ENCODE results near the gene IGSF22. TPM values are rescaled to one million over a fixed set of nuclear protein-coding genes. Genes with fewer than 3 reads are reported as not detected.

IGSF22 gene
- total RNA-seq, 1 experiment from 2014 or later = 0.52 TPM

DNA sequence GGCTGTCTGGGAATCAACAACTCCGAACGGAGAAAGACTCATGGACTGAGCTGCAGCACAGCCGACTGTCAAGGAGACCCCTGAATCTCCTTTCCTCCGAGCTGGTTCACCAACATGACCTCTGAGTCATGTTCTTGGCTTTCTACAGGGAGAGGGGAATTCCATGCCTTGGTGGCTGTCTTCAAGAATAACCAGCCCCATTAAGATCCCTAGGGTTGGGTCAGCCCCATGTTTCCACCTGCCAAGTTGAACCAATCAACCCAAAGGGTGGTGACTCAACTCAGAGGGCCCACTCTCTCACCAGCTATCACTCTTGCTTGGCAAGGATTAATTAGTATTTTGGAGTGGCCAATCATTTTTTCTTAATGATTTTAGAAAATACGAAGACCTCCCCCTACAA, 28.3 kb upstream of the IGSF22 start (continued):
- TF ChIP-seq SMAD3 (CRISPR knock-in tag; IDR thresholded peaks at IDR 0.05; ENCODE audit: borderline replicate concordance) (no peak), MXD4 (CRISPR knock-in tag; IDR thresholded peaks at IDR 0.05; ENCODE audit: borderline replicate concordance) (no peak), CBFB (CRISPR knock-in tag; IDR thresholded peaks at IDR 0.05; ENCODE audit: low read depth) (no peak), ZNF138 (CRISPR knock-in tag; conservative IDR thresholded peaks at IDR 0.05) (no peak)
- TF ChIP-seq, protein P1, sequence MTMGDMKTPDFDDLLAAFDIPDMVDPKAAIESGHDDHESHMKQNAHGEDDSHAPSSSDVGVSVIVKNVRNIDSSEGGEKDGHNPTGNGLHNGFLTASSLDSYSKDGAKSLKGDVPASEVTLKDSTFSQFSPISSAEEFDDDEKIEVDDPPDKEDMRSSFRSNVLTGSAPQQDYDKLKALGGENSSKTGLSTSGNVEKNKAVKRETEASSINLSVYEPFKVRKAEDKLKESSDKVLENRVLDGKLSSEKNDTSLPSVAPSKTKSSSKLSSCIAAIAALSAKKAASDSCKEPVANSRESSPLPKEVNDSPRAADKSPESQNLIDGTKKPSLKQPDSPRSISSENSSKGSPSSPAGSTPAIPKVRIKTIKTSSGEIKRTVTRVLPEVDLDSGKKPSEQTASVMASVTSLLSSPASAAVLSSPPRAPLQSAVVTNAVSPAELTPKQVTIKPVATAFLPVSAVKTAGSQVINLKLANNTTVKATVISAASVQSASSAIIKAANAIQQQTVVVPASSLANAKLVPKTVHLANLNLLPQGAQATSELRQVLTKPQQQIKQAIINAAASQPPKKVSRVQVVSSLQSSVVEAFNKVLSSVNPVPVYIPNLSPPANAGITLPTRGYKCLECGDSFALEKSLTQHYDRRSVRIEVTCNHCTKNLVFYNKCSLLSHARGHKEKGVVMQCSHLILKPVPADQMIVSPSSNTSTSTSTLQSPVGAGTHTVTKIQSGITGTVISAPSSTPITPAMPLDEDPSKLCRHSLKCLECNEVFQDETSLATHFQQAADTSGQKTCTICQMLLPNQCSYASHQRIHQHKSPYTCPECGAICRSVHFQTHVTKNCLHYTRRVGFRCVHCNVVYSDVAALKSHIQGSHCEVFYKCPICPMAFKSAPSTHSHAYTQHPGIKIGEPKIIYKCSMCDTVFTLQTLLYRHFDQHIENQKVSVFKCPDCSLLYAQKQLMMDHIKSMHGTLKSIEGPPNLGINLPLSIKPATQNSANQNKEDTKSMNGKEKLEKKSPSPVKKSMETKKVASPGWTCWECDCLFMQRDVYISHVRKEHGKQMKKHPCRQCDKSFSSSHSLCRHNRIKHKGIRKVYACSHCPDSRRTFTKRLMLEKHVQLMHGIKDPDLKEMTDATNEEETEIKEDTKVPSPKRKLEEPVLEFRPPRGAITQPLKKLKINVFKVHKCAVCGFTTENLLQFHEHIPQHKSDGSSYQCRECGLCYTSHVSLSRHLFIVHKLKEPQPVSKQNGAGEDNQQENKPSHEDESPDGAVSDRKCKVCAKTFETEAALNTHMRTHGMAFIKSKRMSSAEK (CRISPR knock-in tag; IDR thresholded peaks at IDR 0.05; ENCODE audit: borderline replicate concordance) = no peak

DNA sequence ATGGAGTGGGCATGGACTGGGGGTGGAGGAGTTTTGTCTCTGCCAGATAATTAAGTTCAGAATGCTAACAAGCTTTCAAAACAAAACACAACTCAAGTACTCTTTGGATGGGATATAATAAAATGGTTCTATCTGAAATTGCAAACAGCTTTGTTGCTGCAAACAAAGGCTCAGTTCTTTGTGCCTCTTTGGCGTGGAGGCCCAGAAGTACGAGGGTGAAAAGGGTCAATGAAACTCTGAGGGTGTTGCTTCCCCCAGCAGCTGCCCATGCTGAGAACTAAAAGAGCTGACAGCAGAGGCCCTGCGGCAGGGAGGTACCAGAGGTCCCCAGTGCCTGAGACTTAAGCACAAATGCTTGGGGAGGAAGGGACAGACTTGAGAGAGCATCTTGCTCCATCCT, 26.5 kb upstream of the IGSF22 start:
- DNase-seq (ENCODE audit: low spot score) (no peak), ATAC-seq (no peak)
- POLR2A ChIA-PET = no interaction called here
- Mint-ChIP-seq H3K36me3 (no peaks in the 10 kb centered on the region), H3K27me3 (ENCODE audit: low read depth) (no peaks in the 10 kb centered on the region), H3K4me1 (peaks cover 16% of the 10 kb centered on the region), H3K27ac (no peak overlapping the region), H3K4me3 (no peak overlapping the region), H3K9me3 (no peaks in the 10 kb centered on the region)
- CTCF ChIA-PET = interaction anchor here (0.9 to 1.9 kb wide), 3 partner anchors 12 to 30 kb away, joined by 3 to 7 read pairs (median 7); no protein-coding TSS in a partner anchor
- TF ChIP-seq CBFB (CRISPR knock-in tag; IDR thresholded peaks at IDR 0.05; ENCODE audit: low read depth) = no peak

DNA sequence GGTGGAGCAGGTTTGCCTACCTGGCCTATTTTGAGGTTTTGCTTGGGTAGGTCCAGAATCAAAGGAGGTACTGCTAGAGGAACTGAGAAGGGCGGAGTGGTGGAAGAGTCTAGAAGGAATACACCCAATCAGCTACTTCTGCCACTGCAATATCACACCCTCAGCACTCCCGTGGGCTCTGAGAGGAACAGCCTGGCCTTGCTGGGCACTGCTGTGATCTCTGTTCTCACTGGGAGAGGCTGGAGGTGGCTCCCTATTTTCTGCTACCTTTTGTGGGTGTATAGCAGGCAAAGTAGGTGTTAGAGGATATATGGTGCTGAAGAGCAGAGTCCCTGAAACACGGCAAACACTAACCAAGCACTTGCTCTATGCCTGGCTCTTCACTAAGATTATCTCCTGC, 25.0 kb upstream of the IGSF22 start:
- ATAC-seq = no peak
- no peaks in the 10 kb centered on the region for H3K27me3 Mint-ChIP-seq (ENCODE audit: low read depth)

More for the DNA sequence above, 25.0 kb upstream of the IGSF22 start:
- Mint-ChIP-seq H3K4me3 (no peak overlapping the region), H3K9me3 (no peaks in the 10 kb centered on the region), H3K27ac (no peak overlapping the region), H3K4me1 (peaks cover 16% of the 10 kb centered on the region), H3K36me3 (no peaks in the 10 kb centered on the region)
- POLR2A ChIA-PET = no interaction called here
- TF ChIP-seq GTF2I (CRISPR knock-in tag; conservative IDR thresholded peaks at IDR 0.05) (no peak), ATF1 (CRISPR knock-in tag; IDR thresholded peaks at IDR 0.05) (no peak), SMAD3 (CRISPR knock-in tag; IDR thresholded peaks at IDR 0.05; ENCODE audit: borderline replicate concordance) (no peak), TCF7 (CRISPR knock-in tag; IDR thresholded peaks at IDR 0.05; ENCODE audit: low read depth) (no peak), HMGA2 (CRISPR knock-in tag; IDR thresholded peaks at IDR 0.05) (no peak), ZNF317 (CRISPR knock-in tag; IDR thresholded peaks at IDR 0.05; ENCODE audit: borderline replicate concordance, low read depth) (no peak), SP1 (CRISPR knock-in tag; conservative IDR thresholded peaks at IDR 0.05) (no peak), NR3C1 (CRISPR knock-in tag; conservative IDR thresholded peaks at IDR 0.05; ENCODE audit: low read depth) (no peak), MXD4 (CRISPR knock-in tag; IDR thresholded peaks at IDR 0.05; ENCODE audit: borderline replicate concordance) (no peak)
- TF ChIP-seq, protein P2, sequence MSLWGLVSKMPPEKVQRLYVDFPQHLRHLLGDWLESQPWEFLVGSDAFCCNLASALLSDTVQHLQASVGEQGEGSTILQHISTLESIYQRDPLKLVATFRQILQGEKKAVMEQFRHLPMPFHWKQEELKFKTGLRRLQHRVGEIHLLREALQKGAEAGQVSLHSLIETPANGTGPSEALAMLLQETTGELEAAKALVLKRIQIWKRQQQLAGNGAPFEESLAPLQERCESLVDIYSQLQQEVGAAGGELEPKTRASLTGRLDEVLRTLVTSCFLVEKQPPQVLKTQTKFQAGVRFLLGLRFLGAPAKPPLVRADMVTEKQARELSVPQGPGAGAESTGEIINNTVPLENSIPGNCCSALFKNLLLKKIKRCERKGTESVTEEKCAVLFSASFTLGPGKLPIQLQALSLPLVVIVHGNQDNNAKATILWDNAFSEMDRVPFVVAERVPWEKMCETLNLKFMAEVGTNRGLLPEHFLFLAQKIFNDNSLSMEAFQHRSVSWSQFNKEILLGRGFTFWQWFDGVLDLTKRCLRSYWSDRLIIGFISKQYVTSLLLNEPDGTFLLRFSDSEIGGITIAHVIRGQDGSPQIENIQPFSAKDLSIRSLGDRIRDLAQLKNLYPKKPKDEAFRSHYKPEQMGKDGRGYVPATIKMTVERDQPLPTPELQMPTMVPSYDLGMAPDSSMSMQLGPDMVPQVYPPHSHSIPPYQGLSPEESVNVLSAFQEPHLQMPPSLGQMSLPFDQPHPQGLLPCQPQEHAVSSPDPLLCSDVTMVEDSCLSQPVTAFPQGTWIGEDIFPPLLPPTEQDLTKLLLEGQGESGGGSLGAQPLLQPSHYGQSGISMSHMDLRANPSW (CRISPR knock-in tag; conservative IDR thresholded peaks at IDR 0.05; ENCODE audit: low read depth) = no peak
- TF ChIP-seq, protein P3, sequence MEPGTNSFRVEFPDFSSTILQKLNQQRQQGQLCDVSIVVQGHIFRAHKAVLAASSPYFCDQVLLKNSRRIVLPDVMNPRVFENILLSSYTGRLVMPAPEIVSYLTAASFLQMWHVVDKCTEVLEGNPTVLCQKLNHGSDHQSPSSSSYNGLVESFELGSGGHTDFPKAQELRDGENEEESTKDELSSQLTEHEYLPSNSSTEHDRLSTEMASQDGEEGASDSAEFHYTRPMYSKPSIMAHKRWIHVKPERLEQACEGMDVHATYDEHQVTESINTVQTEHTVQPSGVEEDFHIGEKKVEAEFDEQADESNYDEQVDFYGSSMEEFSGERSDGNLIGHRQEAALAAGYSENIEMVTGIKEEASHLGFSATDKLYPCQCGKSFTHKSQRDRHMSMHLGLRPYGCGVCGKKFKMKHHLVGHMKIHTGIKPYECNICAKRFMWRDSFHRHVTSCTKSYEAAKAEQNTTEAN (CRISPR knock-in tag; IDR thresholded peaks at IDR 0.05) = no peak
- TF ChIP-seq, protein P4, sequence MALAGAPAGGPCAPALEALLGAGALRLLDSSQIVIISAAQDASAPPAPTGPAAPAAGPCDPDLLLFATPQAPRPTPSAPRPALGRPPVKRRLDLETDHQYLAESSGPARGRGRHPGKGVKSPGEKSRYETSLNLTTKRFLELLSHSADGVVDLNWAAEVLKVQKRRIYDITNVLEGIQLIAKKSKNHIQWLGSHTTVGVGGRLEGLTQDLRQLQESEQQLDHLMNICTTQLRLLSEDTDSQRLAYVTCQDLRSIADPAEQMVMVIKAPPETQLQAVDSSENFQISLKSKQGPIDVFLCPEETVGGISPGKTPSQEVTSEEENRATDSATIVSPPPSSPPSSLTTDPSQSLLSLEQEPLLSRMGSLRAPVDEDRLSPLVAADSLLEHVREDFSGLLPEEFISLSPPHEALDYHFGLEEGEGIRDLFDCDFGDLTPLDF (CRISPR knock-in tag; IDR thresholded peaks at IDR 0.05) = no peak
- no peak for DNase-seq (ENCODE audit: low spot score)
- CTCF ChIA-PET = interaction anchor here (1.9 to 2.2 kb wide), 2 partner anchors 14 to 23 kb away, joined by 7 to 19 read pairs; no protein-coding TSS in a partner anchor
